ENCODE measurements around the gene METTL3.
"Not testable (repeated sequence)": the region's sequence is repeated elsewhere in the genome, so short reads cannot be mapped to it uniquely, and the experiment has no call there.

METTL3 gene

GRCh38 chr14:21510735-21511657, at the start of gene METTL3:
Gene METTL3, minus strand, starts transcription at chr14:21511340. Its CDS starts 117 bp downstream, at chr14:21511223.
- peak; percentile 90 for DNase-seq

- no peak for DNase-seq
These were observed 47.6 kb upstream of the METTL3 start for GRCh38 chr14:21558703-21559170.

- DNase-seq = peak; percentile 59
These were observed 46.2 kb upstream of the METTL3 start for GRCh38 chr14:21557084-21557901.

- DNase-seq = no peak
These were observed 45.4 kb upstream of the METTL3 start for GRCh38 chr14:21556378-21557083.

GRCh38 chr14:21553266-21553665, 42.1 kb upstream of the METTL3 start:
- DNase-seq = no peak

- not testable (repeated sequence) for DNase-seq
These were observed 33.4 kb upstream of the METTL3 start for GRCh38 chr14:21544588-21544987.

- no peak for DNase-seq
These were observed 32.8 kb upstream of the METTL3 start for GRCh38 chr14:21543963-21544362.

- no peak for DNase-seq
These were observed 32.4 kb upstream of the METTL3 start for GRCh38 chr14:21543521-21543960.

- no peak for DNase-seq
These were observed 30.4 kb upstream of the METTL3 start for GRCh38 chr14:21541413-21542074.

- DNase-seq = no peak
These were observed 28.2 kb upstream of the METTL3 start for GRCh38 chr14:21539189-21539940.

GRCh38 chr14:21537090-21537424, 25.9 kb upstream of the METTL3 start:
- DNase-seq = no peak

GRCh38 chr14:21536418-21537089, 25.4 kb upstream of the METTL3 start:
- DNase-seq = no peak

- DNase-seq = no peak
These were observed 24.6 kb upstream of the METTL3 start for GRCh38 chr14:21535545-21536417.

- DNase-seq = no peak
These were observed 23.4 kb upstream of the METTL3 start for GRCh38 chr14:21534576-21534975.

- no peak for DNase-seq
These were observed 22.2 kb upstream of the METTL3 start for GRCh38 chr14:21533294-21533693.

- no peak for DNase-seq
These were observed 18.4 kb upstream of the METTL3 start for GRCh38 chr14:21529515-21529914.

- DNase-seq = no peak
These were observed 17.5 kb upstream of the METTL3 start for GRCh38 chr14:21528381-21529348.

GRCh38 chr14:21527318-21527679, 16.2 kb upstream of the METTL3 start:
- DNase-seq = no peak
